H9 (cell line): ENCODE measurements around the gene P3R3URF. TPM values are rescaled to one million over a fixed set of nuclear protein-coding genes. Genes with fewer than 3 reads are reported as not detected.
A peak's percentile ranks its signal among the peaks of the same experiment; 100 is the strongest.

ENCODE experiments used
- DNase-seq: peaks from one replicate; pipeline ENCODE4 v3.0.0-alpha.2; 2017
- H2AFZ ChIP-seq: one replicate; pipeline ENCODE4 v1.6.1; 2013; ENCODE audit warnings: mild to moderate bottlenecking, low read length, control low read depth, moderate library complexity
- H2AK5ac ChIP-seq: 2 replicates; pipeline ENCODE4 v1.6.1; 2013; ENCODE audit warnings: low read length, control low read depth, mixed read lengths; ENCODE audit not compliant: insufficient read length
- H2BK120ac ChIP-seq: one replicate; pipeline ENCODE4 v1.6.1; 2013; ENCODE audit warnings: low read depth, mild to moderate bottlenecking, low read length, control low read depth, inconsistent platforms; ENCODE audit not compliant: poor library complexity, severe bottlenecking
- H2BK12ac ChIP-seq: 2 replicates; pipeline ENCODE4 v1.6.1; 2013; ENCODE audit warnings: low read length, control low read depth, mixed read lengths, low read depth; ENCODE audit not compliant: insufficient read length
- H2BK15ac ChIP-seq: 2 replicates; pipeline ENCODE4 v1.6.1; 2013; ENCODE audit warnings: low read depth, low read length, control low read depth
- H2BK20ac ChIP-seq: one replicate; pipeline ENCODE4 v1.6.1; 2013; ENCODE audit warnings: low read depth, mild to moderate bottlenecking, low read length, control low read depth, inconsistent platforms; ENCODE audit not compliant: poor library complexity, severe bottlenecking
- H2BK5ac ChIP-seq: 2 replicates; pipeline ENCODE4 v1.6.1; 2013; ENCODE audit warnings: low read length, control low read depth, mixed read lengths; ENCODE audit not compliant: insufficient read length
- H3K14ac ChIP-seq: 2 replicates; pipeline ENCODE4 v1.6.1; 2013; ENCODE audit warnings: low read length, control low read depth; ENCODE audit not compliant: insufficient read depth
- H3K18ac ChIP-seq: 2 replicates; pipeline ENCODE4 v1.6.1; 2013; ENCODE audit warnings: low read depth, mild to moderate bottlenecking, mixed read lengths, low read length, control low read depth; ENCODE audit not compliant: insufficient read length
- H3K23ac ChIP-seq: 2 replicates; pipeline ENCODE4 v1.6.1; 2013; ENCODE audit warnings: low read length, control low read depth, mixed read lengths, low read depth; ENCODE audit not compliant: insufficient read length
- H3K23me2 ChIP-seq: 2 replicates; pipeline ENCODE4 v1.6.1; 2013; ENCODE audit warnings: low read depth, mild to moderate bottlenecking, mixed read lengths, low read length, control low read depth; ENCODE audit not compliant: insufficient read length, poor library complexity, severe bottlenecking
- H3K27ac ChIP-seq: 2 replicates; pipeline ENCODE4 v1.5.1; 2013; ENCODE audit warnings: low read length, control low read depth, mixed read lengths, low read depth; ENCODE audit not compliant: insufficient read length
- H3K27me3 ChIP-seq: 2 replicates; pipeline ENCODE4 v1.6.1; 2013; ENCODE audit warnings: low read length, control low read depth, inconsistent platforms; ENCODE audit not compliant: insufficient read depth
- H3K4ac ChIP-seq: 2 replicates; pipeline ENCODE4 v1.6.1; 2013; ENCODE audit warnings: low read depth, mild to moderate bottlenecking, control low read depth, inconsistent platforms, low read length, moderate library complexity
- H3K4me1 ChIP-seq: 2 replicates; pipeline ENCODE4 v1.6.1; 2013; ENCODE audit warnings: low read length, control low read depth, inconsistent platforms; ENCODE audit not compliant: insufficient read depth
- H3K4me2 ChIP-seq: 2 replicates; pipeline ENCODE4 v1.6.1; 2013; ENCODE audit warnings: low read length, control low read depth, mixed read lengths; ENCODE audit not compliant: insufficient read length, insufficient read depth
- H3K56ac ChIP-seq: 2 replicates; pipeline ENCODE4 v1.6.1; 2013; ENCODE audit warnings: low read depth, mild to moderate bottlenecking, mixed read lengths, low read length, control low read depth; ENCODE audit not compliant: insufficient read length
- H3K79me1 ChIP-seq: 2 replicates; pipeline ENCODE4 v1.6.1; 2013; ENCODE audit warnings: low read depth, mild to moderate bottlenecking, moderate library complexity, low read length, control low read depth, inconsistent platforms; ENCODE audit not compliant: insufficient read depth, poor library complexity, severe bottlenecking
- H3K79me2 ChIP-seq: 2 replicates; pipeline ENCODE4 v1.6.1; 2013; ENCODE audit warnings: low read length, control low read depth, inconsistent platforms; ENCODE audit not compliant: insufficient read depth
- H3K9ac ChIP-seq: 2 replicates; pipeline ENCODE4 v1.6.1; 2013; ENCODE audit warnings: low read length, control low read depth, mixed read lengths; ENCODE audit not compliant: insufficient read length; ENCODE audit errors: extremely low read depth
- H3K9me3 ChIP-seq: one replicate; pipeline ENCODE4 v1.6.1; 2013; ENCODE audit warnings: low read depth, low read length, inconsistent platforms; ENCODE audit not compliant: control insufficient read depth
- H3T11ph ChIP-seq: one replicate; pipeline ENCODE4 v1.6.1; 2013; ENCODE audit warnings: mild to moderate bottlenecking, low read length, control low read depth, inconsistent platforms
- H4K20me1 ChIP-seq: one replicate; pipeline ENCODE4 v1.6.1; 2013; ENCODE audit not compliant: control insufficient read depth, insufficient read length, insufficient read depth
- H4K5ac ChIP-seq: 2 replicates; pipeline ENCODE4 v1.6.1; 2013; ENCODE audit warnings: low read depth, mild to moderate bottlenecking, mixed read lengths, low read length, control low read depth; ENCODE audit not compliant: insufficient read length
- H4K8ac ChIP-seq: replicated peaks from 2 replicates; pipeline ENCODE4 v1.6.1; 2013; ENCODE audit warnings: low read length, control low read depth, mixed read lengths, low read depth; ENCODE audit not compliant: insufficient read length
- H4K91ac ChIP-seq: 2 replicates; pipeline ENCODE4 v1.6.1; 2013; ENCODE audit warnings: low read depth, mild to moderate bottlenecking, moderate library complexity, mixed read lengths, low read length, control low read depth; ENCODE audit not compliant: insufficient read length
- H3K27ac Mint-ChIP-seq, 3 experiments: 2 replicates in 2 of 3; 3 replicates in 1 of 3; pipeline ENCODE4 v1.8.0; 2020 to 2021; ENCODE audit warnings: mixed read lengths in 3 of 3, mild to moderate bottlenecking in 1 of 3, moderate library complexity in 1 of 3
- H3K27me3 Mint-ChIP-seq: 2 replicates; pipeline ENCODE4 v1.8.0; 2021; ENCODE audit warnings: low read depth, mild to moderate bottlenecking, moderate library complexity, mixed read lengths
- H3K36me3 Mint-ChIP-seq, 3 experiments: 2 replicates in 2 of 3; 3 replicates in 1 of 3; pipeline ENCODE4 v1.8.0; 2020 to 2021; ENCODE audit warnings: low read depth in 3 of 3, mixed read lengths in 3 of 3; ENCODE audit not compliant: insufficient read depth in 1 of 3
- H3K4me1 Mint-ChIP-seq, 2 experiments: 2 replicates each; pipeline ENCODE4 v1.8.0; 2020; ENCODE audit warnings: mixed read lengths in 2 of 2
- H3K4me3 Mint-ChIP-seq, 2 experiments: 2 replicates in 1 of 2; 3 replicates in 1 of 2; pipeline ENCODE4 v1.8.0; 2020 to 2021; ENCODE audit warnings: mild to moderate bottlenecking in 2 of 2, mixed read lengths in 2 of 2, moderate library complexity in 1 of 2
- H3K9me3 Mint-ChIP-seq, 2 experiments: 2 replicates in 1 of 2; 3 replicates in 1 of 2; pipeline ENCODE4 v1.8.0; 2020; ENCODE audit warnings: mild to moderate bottlenecking in 2 of 2, mixed read lengths in 2 of 2, moderate library complexity in 1 of 2
- CTCF ChIP-seq: fragments of 200-600 bp; sonication (generic); conservative IDR thresholded peaks from 3 replicates; pipeline ENCODE4 v1.8.0; 2021; ENCODE audit warnings: antibody characterized with exemption, mild to moderate bottlenecking
- WGBS: extraction: QIAGEN DNeasy Blood & Tissue Kit; methylation state at CpG from one replicate; pipeline ENCODE4 v1.1.7; 2013; ENCODE audit warnings: missing lambda C conversion rate, low lambda C conversion rate, mixed read lengths; ENCODE audit not compliant: insufficient read length; ENCODE audit errors: extremely low coverage; 5-methylcytosine and 5-hydroxymethylcytosine counted together
- total RNA-seq: library from RNA; stranded (reverse); gene quantifications from 2 replicates; pipeline ENCODE4 v1.2.1, GENCODE V29; 2021

Gene P3R3URF
- total RNA-seq, 1 experiment from 2014 or later = not detected

GRCh38 chr1:46132529-46133180 lies 43.6 kb downstream of the P3R3URF start, which contains the start of gene PIK3R3:
PIK3R3 (minus strand) TSS chr1:46132629; CDS start chr1:46131952, 677 bp downstream.
- Histone ChIP-seq H3K14ac (peak within 1 kb of the TSS; percentile 100), H3K79me1 (no peaks in the 10 kb centered on the region), H3K27ac (peak within 1 kb of the TSS; percentile 92), H2AK5ac (no peak within 1 kb of the TSS), H3K4ac (no peak within 1 kb of the TSS; the same call in 1 of the 2 replicates), H3K4me2 (peak within 1 kb of the TSS; percentile 95), H3K23me2 (peaks cover 15% of the 10 kb centered on the region), H3K9ac (peak within 1 kb of the TSS; percentile 96), H4K8ac (no peak within 1 kb of the TSS), H2BK120ac (no peak within 1 kb of the TSS), H3K27me3 (no peaks in the 10 kb centered on the region; the same call in 1 of the 2 replicates), H2BK5ac (peak within 1 kb of the TSS; percentile 85), H3K56ac (peak within 1 kb of the TSS; percentile 18), H3T11ph (no peak within 1 kb of the TSS), H2AFZ (no peak within 1 kb of the TSS), H2BK12ac (peak within 1 kb of the TSS; percentile 99), H3K18ac (peak within 1 kb of the TSS; percentile 100), H4K5ac (peak within 1 kb of the TSS; percentile 68), H3K9me3 (no peaks in the 10 kb centered on the region), H3K4me1 (peaks cover 6% of the 10 kb centered on the region; the same call in 1 of the 2 replicates), H2BK20ac (no peak within 1 kb of the TSS), H4K20me1 (no peaks in the 10 kb centered on the region), H3K79me2 (no peaks in the 10 kb centered on the region; the same call in 1 of the 2 replicates), H2BK15ac (no peak within 1 kb of the TSS), H4K91ac (no peak within 1 kb of the TSS), H3K23ac (no peak within 1 kb of the TSS)
- Mint-ChIP-seq H3K27ac (peak within 1 kb of the TSS; percentile 100), H3K27me3 (peaks cover 13% of the 10 kb centered on the region), H3K4me1 (peaks cover 30 to 34% of the 10 kb centered on the region in 2 experiments), H3K36me3 (no peaks in the 10 kb centered on the region; a peak in 1 of 7 replicates), H3K9me3 (peaks cover 0 to 3% of the 10 kb centered on the region in 2 experiments; a peak in 1 of 5 replicates), H3K4me3 (peak within 1 kb of the TSS; percentile 75 to 90)
- TF ChIP-seq CTCF = no peak
- peak; percentile 99 for DNase-seq
- WGBS = no CpG with 5 or more reads among the region's 55 CpGs
